OCI-LY7 (cell line): ENCODE data around the gene CDK14. TPM values are rescaled to one million over a fixed set of nuclear protein-coding genes. Genes with fewer than 3 reads are reported as not detected.

Source experiments
- BruUV-seq: library from RNA; stranded (reverse); fragments of 400-500 nt; replicated peaks from 2 replicates; lab custom pipeline; 2021; lab: Mats Ljungman, UMichigan
- CTCF ChIA-PET: fragments of 300-600 bp; sonication (Branson Sonifier 250); formaldehyde crosslinking; loops from one replicate; lab custom pipeline; 2022; ENCODE audit warnings: antibody characterized with exemption; ENCODE audit not compliant: unreplicated experiment; lab: Charles Lee
- POLR2A ChIA-PET: fragments of 300-600 bp; sonication (Branson Sonifier 250); formaldehyde crosslinking; loops from one replicate; lab custom pipeline; 2022; ENCODE audit warnings: antibody characterized with exemption; lab: Charles Lee
- DNase-seq: peaks from one replicate; pipeline ENCODE4 v3.0.0-alpha.2; 2015; ENCODE audit warnings: low spot score
- H2AFZ ChIP-seq: fragments of 200-600 bp; sonication (generic), shearing (Covaris generic); 2 replicates; pipeline ENCODE4 v1.6.1; 2014; ENCODE audit warnings: mild to moderate bottlenecking, antibody characterized with exemption, low read length, moderate library complexity
- H3K27ac ChIP-seq: fragments of 200-600 bp; sonication (generic); 2 replicates; pipeline ENCODE4 v1.5.1; 2014; ENCODE audit warnings: mixed run types, low read depth, mild to moderate bottlenecking, moderate library complexity, low read length, inconsistent platforms; ENCODE audit not compliant: poor library complexity, severe bottlenecking
- H3K36me3 ChIP-seq: fragments of 200-600 bp; sonication (generic); 2 replicates; pipeline ENCODE4 v1.6.1; 2014; ENCODE audit warnings: mild to moderate bottlenecking, antibody characterized with exemption, low read length, moderate library complexity, mixed read lengths; ENCODE audit not compliant: insufficient read depth
- H3K4me1 ChIP-seq: fragments of 200-600 bp; sonication (generic); 2 replicates; pipeline ENCODE4 v1.5.1; 2014; ENCODE audit warnings: mild to moderate bottlenecking, low read length; ENCODE audit not compliant: insufficient read depth, poor library complexity, severe bottlenecking
- H3K4me2 ChIP-seq: fragments of 200-600 bp; sonication (generic); 2 replicates; pipeline ENCODE4 v1.6.1; 2014; ENCODE audit warnings: mild to moderate bottlenecking, low read length
- H3K4me3 ChIP-seq: fragments of 200-600 bp; sonication (generic); 2 replicates; pipeline ENCODE4 v1.5.1; 2014; ENCODE audit warnings: mild to moderate bottlenecking, low read depth, low read length; ENCODE audit not compliant: poor library complexity, severe bottlenecking
- H3K79me2 ChIP-seq: fragments of 200-600 bp; sonication (generic); 2 replicates; pipeline ENCODE4 v1.6.1; 2016; ENCODE audit warnings: low read depth, mild to moderate bottlenecking, low read length, moderate library complexity, mixed read lengths; ENCODE audit not compliant: insufficient read depth
- H3K9me2 ChIP-seq: fragments of 200-600 bp; sonication (generic); 2 replicates; pipeline ENCODE4 v1.6.1; 2016; ENCODE audit warnings: mild to moderate bottlenecking, low read length, mixed read lengths; ENCODE audit not compliant: insufficient read depth
- H3K9me3 ChIP-seq: fragments of 200-600 bp; sonication (generic); 2 replicates; pipeline ENCODE4 v1.6.1; 2014; ENCODE audit warnings: mild to moderate bottlenecking, mixed run types, low read length, mixed read lengths
- H4K20me1 ChIP-seq: fragments of 200-600 bp; sonication (generic); 2 replicates; pipeline ENCODE4 v1.6.1; 2014; ENCODE audit warnings: mild to moderate bottlenecking, antibody characterized with exemption, low read length, moderate library complexity, mixed read lengths; ENCODE audit not compliant: insufficient read depth
- CTCF ChIP-seq: fragments of 200-600 bp; sonication (generic); conservative IDR thresholded peaks from 2 replicates; pipeline ENCODE4 v1.5.1; 2014; ENCODE audit warnings: mild to moderate bottlenecking, antibody characterized with exemption, low read length, moderate library complexity, mixed read lengths
- EZH2phosphoT487 ChIP-seq: fragments of 200-600 bp; sonication (generic); IDR thresholded peaks from 2 replicates; pipeline ENCODE4 v1.6.1; 2018; ENCODE audit warnings: low read depth, borderline replicate concordance, mild to moderate bottlenecking, mixed run types, antibody characterized with exemption, low read length, moderate library complexity, mixed read lengths
- intact Hi-C: fragments of 100-400 bp; cut with micrococcal nuclease; formaldehyde crosslinking; loops from one replicate; pipeline ENCODE4 v1.10.0; 2022; ENCODE audit not compliant: unreplicated experiment
- total RNA-seq, 2 experiments: library from RNA; depleted of rRNA in 1 of 2; stranded (reverse); fragments of >200 nt in 1 of 2; shearing (Covaris generic) in 1 of 2; gene quantifications; 2 replicates each; pipeline ENCODE4 v1.2.3, GENCODE V29; 2014 to 2022

Gene CDK14
- total RNA-seq, 2 experiments from 2014 or later = 90.7 to 111 TPM

- Histone ChIP-seq H3K9me3 (no peaks in the 10 kb centered on the region), H4K20me1 (no peaks in the 10 kb centered on the region), H3K4me3 (no peak overlapping the region), H3K36me3 (peaks cover 14% of the 10 kb centered on the region), H2AFZ (no peak overlapping the region), H3K4me2 (no peak overlapping the region), H3K27ac (no peak overlapping the region), H3K79me2 (no peaks in the 10 kb centered on the region), H3K4me1 (no peaks in the 10 kb centered on the region), H3K9me2 (no peaks in the 10 kb centered on the region)
- POLR2A ChIA-PET = interaction anchor here (1.2 kb wide), 1 partner anchor 9 kb away, joined by 10 read pairs; no protein-coding TSS in a partner anchor
- TF ChIP-seq CTCF (no peak), EZH2phosphoT487 (no peak)
- CTCF ChIA-PET = no interaction called here
- no peak for DNase-seq
- intact Hi-C loops = no loop called here
- no TSS peak for BruUV-seq
Measured at GRCh38 chr7:91128683-91129348, 532.7 kb downstream of the CDK14 start.

GRCh38 chr7:91135300-91135699, 539.2 kb downstream of the CDK14 start:
- no TSS peak for BruUV-seq
- Histone ChIP-seq H3K4me3 (no peak overlapping the region), H2AFZ (no peak overlapping the region), H3K79me2 (no peaks in the 10 kb centered on the region), H4K20me1 (no peaks in the 10 kb centered on the region), H3K36me3 (peaks cover 3% of the 10 kb centered on the region; the same call in 1 of the 2 replicates), H3K27ac (no peak overlapping the region), H3K9me2 (no peaks in the 10 kb centered on the region), H3K4me1 (no peaks in the 10 kb centered on the region), H3K9me3 (no peaks in the 10 kb centered on the region), H3K4me2 (no peak overlapping the region)
- intact Hi-C loops = no loop called here
- ChIA-PET POLR2A (interaction anchor here (0.6 kb wide), 1 partner anchor 345 kb away, joined by 3 read pairs; no protein-coding TSS in a partner anchor), CTCF (no interaction called here)
- DNase-seq = no peak
- TF ChIP-seq CTCF (no peak), EZH2phosphoT487 (no peak)

GRCh38 chr7:91135703-91136430, 539.7 kb downstream of the CDK14 start:
- peaks cover 4% of the 10 kb centered on the region for H3K4me1 ChIP-seq
- no peak overlapping the region for H3K4me3 ChIP-seq
- no peak for TF ChIP-seq CTCF
- no peak for TF ChIP-seq EZH2phosphoT487
- H3K9me3 ChIP-seq = no peaks in the 10 kb centered on the region
- DNase-seq = no peak
- no peak overlapping the region for H3K27ac ChIP-seq
- no peaks in the 10 kb centered on the region for H3K79me2 ChIP-seq
- H3K9me2 ChIP-seq = no peaks in the 10 kb centered on the region
- ChIA-PET CTCF (no interaction called here), POLR2A (no interaction called here)
- peaks cover 3% of the 10 kb centered on the region; the same call in 1 of the 2 replicates for H3K36me3 ChIP-seq
- no peaks in the 10 kb centered on the region for H4K20me1 ChIP-seq
- no peak overlapping the region for H3K4me2 ChIP-seq
- BruUV-seq = no TSS peak
- intact Hi-C loops = no loop called here
- no peak overlapping the region for H2AFZ ChIP-seq
